MV-4-11 (cell line): ENCODE results near the gene ZC3H18.
A peak's percentile ranks its signal among the peaks of the same experiment; 100 is the strongest.

Experiments
- DNase-seq: peaks from one replicate; lab custom pipeline; 2025; lab: John Stamatoyannopoulos, UW

Gene ZC3H18

GRCh38 chr16:88533381-88533917, 36.8 kb upstream of the ZC3H18 start:
- no peak for DNase-seq

- DNase-seq, result peak; percentile 40
Observed at GRCh38 chr16:88533932-88534637, 36.1 kb upstream of the ZC3H18 start.

- DNase-seq, result peak; percentile 47
Observed at GRCh38 chr16:88534638-88535190, 35.5 kb upstream of the ZC3H18 start.

- no peak for DNase-seq
Observed at GRCh38 chr16:88535191-88535856, 34.9 kb upstream of the ZC3H18 start.

- DNase-seq, result no peak
Observed at GRCh38 chr16:88535857-88536222, 34.4 kb upstream of the ZC3H18 start.

GRCh38 chr16:88536510-88536909, 33.7 kb upstream of the ZC3H18 start:
- DNase-seq, result no peak

GRCh38 chr16:88536971-88537751, 33.0 kb upstream of the ZC3H18 start:
- peak; percentile 6 for DNase-seq

GRCh38 chr16:88537859-88538258, 32.3 kb upstream of the ZC3H18 start:
- no peak for DNase-seq

- DNase-seq, result no peak
Observed at GRCh38 chr16:88538366-88539060, 31.7 kb upstream of the ZC3H18 start.

- DNase-seq, result no peak
Observed at GRCh38 chr16:88539261-88539651, 30.9 kb upstream of the ZC3H18 start.

GRCh38 chr16:88539652-88540345, 30.4 kb upstream of the ZC3H18 start:
- no peak for DNase-seq

- DNase-seq, result no peak
Observed at GRCh38 chr16:88540346-88540977, 29.7 kb upstream of the ZC3H18 start.

GRCh38 chr16:88541831-88542616, 28.2 kb upstream of the ZC3H18 start:
- no peak for DNase-seq

GRCh38 chr16:88543230-88543813, 26.9 kb upstream of the ZC3H18 start:
- DNase-seq, result no peak

GRCh38 chr16:88545781-88546180, 24.4 kb upstream of the ZC3H18 start:
- DNase-seq, result no peak

- DNase-seq, result no peak
Observed at GRCh38 chr16:88548131-88548874, 21.9 kb upstream of the ZC3H18 start.

- DNase-seq, result no peak
Observed at GRCh38 chr16:88548985-88549384, 21.2 kb upstream of the ZC3H18 start.

GRCh38 chr16:88549671-88550245, 20.4 kb upstream of the ZC3H18 start:
- DNase-seq, result no peak
